Measurements from ENCODE around the gene GALNT10.

GRCh38 chr5:154331924-154332323 is 141.4 kb downstream of the GALNT10 start:
- TF ChIP-seq CTCF (IDR thresholded peaks at IDR 0.05) = no peak
- TF ChIP-seq POLR2A (IDR thresholded peaks at IDR 0.05) = no peak
